GM18507 (cell line): Measurements from ENCODE around the gene PALLD.

Experiments used
- DNase-seq: peaks from one replicate; pipeline ENCODE4 v3.0.0; 2011; ENCODE audit warnings: low read depth; ENCODE audit not compliant: insufficient read length; ENCODE audit errors: extremely low spot score
- FAIRE-seq: peaks from 2 replicates; lab custom pipeline; 2011; peaks lifted over from hg19 to GRCh38; lab: Jason Lieb, UNC

The PALLD gene

DNA sequence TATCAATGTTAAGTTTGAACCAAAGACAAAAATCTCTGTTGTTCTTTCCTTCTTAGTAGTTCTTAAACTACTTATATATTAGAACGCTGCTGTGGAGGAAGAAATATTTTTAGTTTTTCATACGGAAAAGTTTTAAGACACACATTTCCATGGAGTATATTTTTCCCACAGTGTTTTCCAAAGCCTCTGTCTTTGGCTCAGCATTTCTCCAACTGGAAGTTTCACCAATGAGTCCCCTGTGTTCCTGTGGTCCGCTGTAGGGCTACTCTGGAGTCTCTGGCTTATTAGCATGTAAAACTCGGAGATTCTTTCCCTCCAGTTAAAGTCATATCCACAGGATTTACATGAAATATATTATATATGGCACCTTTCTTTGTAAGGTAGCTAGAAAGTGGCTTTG, 264.2 kb downstream of the PALLD start:
- no peak for DNase-seq
- no peak for FAIRE-seq

- FAIRE-seq, result no peak
These were observed 268.5 kb downstream of the PALLD start for GRCh38 chr4:168765322-168765721.

GRCh38 chr4:168765726-168766125, 268.9 kb downstream of the PALLD start:
- FAIRE-seq, result no peak
- DNase-seq, result no peak

More at GRCh38 chr4:168765322-168765721, 268.5 kb downstream of the PALLD start:
- no peak for DNase-seq

DNA sequence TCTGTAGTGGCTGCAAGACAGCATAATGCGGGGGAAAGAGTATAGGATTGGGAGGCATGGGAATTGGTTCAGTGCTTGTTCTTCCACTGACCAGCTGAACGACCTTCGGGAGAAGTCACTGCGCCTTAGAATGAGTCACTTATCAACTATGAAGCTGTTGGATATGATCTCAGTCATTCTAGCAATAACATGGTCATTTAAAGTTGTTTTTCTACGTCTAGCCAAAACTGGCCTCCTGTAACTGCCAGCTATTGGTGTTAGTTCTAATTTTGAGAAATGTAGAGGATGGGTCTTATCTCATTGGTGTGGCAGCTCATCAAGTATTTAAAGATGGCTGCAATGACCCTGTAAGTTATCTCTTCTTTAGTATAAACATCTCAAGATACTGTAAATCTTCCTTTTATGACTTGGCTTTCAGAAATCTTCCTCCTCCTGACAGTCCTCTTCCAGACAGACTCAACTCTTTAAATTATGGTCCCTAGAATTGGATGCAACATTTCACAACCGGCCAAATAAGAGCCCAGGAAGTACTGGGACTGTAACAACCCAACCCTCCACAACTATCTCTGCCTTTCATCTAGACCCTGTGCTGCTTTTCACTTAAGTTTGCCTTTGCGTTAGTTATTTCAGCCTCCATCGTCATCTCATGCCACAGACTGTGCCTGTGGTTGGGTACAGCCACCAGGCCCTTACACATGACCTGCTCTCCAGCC, 269.9 kb downstream of the PALLD start:
- DNase-seq (no peak), FAIRE-seq (no peak)

DNA sequence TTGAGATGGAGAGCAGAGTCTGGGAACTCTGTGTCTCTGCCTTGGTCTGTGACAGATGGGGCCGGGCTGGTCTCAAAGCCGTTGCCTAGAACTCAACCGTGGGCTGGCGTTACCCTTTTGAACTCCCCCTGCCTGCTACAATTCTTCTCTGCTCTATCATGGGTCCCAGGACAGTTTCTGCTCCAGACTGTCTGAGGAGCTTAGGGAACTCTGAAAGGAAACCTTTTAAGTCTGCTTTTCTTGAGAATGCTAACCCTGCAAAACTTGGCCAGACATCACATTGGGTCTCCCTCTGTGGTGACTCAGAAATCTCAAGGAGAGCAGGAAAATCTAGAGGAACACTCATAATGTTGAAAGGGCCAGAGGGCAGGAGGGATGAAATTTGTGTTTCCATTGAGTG, 272.6 kb downstream of the PALLD start:
- FAIRE-seq (no peak), DNase-seq (no peak)

- no peak for FAIRE-seq
- DNase-seq, result no peak
These were observed 273.0 kb downstream of the PALLD start for GRCh38 chr4:168769837-168770236.

DNA sequence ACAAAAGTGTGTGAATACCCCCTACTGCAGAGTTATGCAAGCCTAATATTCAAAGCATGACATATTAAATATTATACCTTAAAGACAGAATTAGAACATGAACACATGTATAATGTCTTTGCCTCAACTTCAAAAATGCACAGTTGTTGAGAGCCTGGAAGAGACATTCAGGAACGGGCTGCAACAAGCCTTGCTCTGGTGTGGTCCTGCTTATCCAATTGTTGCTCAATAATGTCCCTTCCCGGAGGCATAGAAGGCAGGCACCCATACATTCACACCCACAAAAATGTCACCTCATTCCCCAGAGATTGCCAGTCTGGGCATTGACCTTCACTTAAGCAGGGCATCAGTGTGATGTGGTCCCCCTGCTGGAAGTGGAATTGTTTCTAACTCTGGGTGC, 274.4 kb downstream of the PALLD start:
- no peak for DNase-seq
- no peak for FAIRE-seq

DNA sequence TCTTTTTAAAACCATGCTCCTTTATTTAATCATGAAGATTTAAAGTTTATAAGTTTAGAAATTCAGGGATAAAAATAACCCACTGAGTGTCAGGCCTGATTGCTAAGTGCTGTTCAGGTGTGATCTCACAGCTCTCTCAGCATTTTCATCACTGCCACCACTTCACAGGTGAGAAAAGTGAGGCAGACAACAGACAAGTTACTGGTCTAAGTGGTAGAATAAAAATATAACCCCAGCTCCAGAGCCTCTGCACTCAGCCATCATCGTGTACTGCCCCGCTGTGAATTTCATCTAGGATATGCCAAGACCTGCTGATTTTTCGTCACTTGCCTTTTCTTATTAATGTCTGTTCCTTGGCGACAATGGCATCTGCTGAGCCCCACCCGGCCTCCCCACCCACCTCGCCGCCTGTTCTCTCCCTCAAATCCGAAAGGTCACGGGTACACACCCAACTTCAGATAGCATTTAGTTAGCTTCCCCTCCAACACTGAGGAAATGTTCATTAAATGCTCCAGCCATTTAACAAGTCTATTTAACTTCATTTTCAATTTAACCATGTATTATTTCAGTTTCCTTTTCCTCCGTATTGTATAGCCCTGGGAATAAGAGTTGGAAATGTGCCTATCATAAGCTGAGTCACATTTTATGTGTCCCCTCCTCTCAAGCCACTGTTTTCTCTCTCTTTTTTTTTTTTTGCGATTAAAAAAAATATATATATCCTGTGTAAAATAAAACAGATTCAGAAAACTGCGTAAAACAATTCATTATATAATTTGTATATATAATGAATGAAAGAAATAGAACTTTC, 276.7 kb downstream of the PALLD start:
- FAIRE-seq, result no peak

GRCh38 chr4:168776382-168776781, 279.5 kb downstream of the PALLD start:
- no peak for FAIRE-seq
- no peak for DNase-seq

More for the DNA sequence above, 276.7 kb downstream of the PALLD start:
- no peak for DNase-seq

GRCh38 chr4:168777277-168777965, 280.6 kb downstream of the PALLD start:
- FAIRE-seq (no peak), DNase-seq (no peak)

DNA sequence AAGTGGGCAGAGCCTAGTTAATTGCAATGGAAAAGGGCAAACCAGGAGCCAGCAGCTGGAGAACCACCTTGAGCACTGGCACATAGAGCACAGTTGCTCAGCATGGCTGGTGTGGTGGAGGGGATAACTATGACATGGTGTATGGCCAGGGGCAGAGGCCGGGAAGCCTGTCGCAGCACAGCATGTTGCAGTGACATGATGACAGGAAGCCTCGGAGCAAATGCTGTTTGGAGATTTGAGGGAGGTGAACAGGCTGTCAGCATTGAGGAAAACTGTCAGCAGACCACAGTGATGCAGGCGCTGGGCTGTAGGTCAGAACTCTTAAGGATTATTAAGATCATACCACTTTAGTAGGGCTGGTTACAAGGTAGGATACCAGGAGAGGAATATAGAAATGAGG, 284.5 kb downstream of the PALLD start:
- no peak for FAIRE-seq
- no peak for DNase-seq

DNA sequence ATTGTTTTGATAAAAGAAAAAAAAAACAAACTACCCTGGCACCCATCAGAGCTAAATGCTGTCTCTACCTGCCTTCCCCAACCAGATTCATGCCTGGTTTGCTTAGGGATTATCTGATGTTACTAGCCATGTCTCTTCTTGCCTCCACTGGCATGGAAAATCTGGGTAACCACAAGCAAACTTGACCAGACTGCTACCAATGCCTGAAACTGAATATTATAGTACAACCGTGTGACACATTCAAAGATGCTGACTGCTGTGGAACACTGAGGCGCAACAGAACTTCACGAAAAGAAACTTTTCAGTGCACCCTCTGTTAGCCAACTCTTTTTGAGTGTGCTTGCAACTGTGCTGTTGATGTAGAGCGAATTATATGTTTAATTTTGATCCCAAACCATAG, 285.1 kb downstream of the PALLD start:
- no peak for FAIRE-seq
- DNase-seq, result no peak

GRCh38 chr4:168782439-168782838, 285.6 kb downstream of the PALLD start:
- FAIRE-seq (no peak), DNase-seq (no peak)

GRCh38 chr4:168784786-168785461, 288.1 kb downstream of the PALLD start:
- DNase-seq (no peak), FAIRE-seq (no peak)

- DNase-seq (no peak), FAIRE-seq (no peak)
These were observed 290.5 kb downstream of the PALLD start for GRCh38 chr4:168787334-168787733.

GRCh38 chr4:168787801-168788595, 291.1 kb downstream of the PALLD start:
- DNase-seq (no peak), FAIRE-seq (no peak)

- DNase-seq (no peak), FAIRE-seq (no peak)
These were observed 294.0 kb downstream of the PALLD start for GRCh38 chr4:168790898-168791297.

DNA sequence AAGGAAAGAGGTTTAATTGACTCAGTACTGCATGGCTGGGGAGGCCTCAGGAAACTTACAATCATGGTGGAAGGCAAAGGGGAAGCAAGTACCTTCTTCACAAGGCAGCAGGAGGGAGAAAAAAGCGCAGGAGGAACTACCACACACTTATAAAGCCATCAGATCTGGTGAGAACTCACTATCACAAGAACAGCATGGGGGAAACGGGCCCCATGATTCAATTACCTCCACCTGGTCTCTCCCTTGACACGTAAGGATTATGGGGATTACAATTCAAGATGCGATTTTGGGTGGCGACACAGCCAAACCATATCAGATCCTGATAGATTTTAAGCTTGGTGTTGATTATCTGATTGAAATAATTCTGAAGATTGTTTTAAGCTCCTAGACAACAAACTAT, 294.5 kb downstream of the PALLD start:
- FAIRE-seq, result no peak

GRCh38 chr4:168793542-168793941, 296.7 kb downstream of the PALLD start:
- DNase-seq (no peak), FAIRE-seq (no peak)

More for the DNA sequence above, 294.5 kb downstream of the PALLD start:
- DNase-seq, result no peak
